Suppressor macrophage treated with lipopolysaccharide for 1 hour (primary cell): ENCODE data around the gene TRIM5.
"Not testable (repeated sequence)": the region's sequence is repeated elsewhere in the genome, so short reads cannot be mapped to it uniquely, and the experiment has no call there.

ENCODE experiments used
- DNase-seq, 3 donors: peaks; one replicate each; pipeline ENCODE4 v3.0.0-alpha.2; 2020 to 2022

The TRIM5 gene

DNA sequence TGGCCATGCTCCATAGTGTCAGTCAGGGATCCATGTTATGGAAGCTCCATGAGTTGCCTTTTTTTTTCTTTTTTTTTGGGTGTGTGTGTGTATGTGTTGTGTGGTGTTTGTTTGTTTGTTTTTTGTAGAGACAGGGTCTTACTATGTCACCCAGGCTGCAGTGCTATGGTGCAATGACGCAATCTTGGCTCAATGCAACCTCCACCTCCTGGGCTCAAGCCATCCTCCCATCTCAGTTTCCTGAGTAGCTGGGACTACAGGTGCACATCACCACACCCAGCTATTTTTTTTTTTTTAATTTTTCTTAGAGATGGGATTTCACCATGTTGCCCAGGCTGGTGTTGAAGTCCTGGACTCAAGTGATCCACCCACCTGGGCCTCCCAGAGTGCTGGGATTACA lies 3.6 kb upstream of the TRIM5 start:
- DNase-seq: no peak

DNA sequence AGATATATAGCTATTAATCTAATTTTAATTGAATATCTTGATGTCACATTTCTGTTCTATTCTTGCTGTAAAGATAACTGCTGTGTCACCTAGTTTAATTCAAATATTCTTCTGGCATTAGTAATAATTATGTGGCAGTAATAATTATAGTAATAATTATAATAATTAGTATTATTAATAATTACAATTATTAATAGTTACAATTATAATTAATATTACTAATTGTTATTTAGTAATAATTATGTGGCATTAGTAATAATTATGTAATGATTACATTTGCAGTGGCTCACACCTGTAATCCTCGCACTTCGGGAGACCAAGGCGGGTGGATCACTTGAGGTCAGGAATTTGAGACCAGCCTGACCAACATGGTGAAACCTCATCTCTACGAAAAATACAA lies 1.6 kb upstream of the TRIM5 start:
- DNase-seq: no peak

DNA sequence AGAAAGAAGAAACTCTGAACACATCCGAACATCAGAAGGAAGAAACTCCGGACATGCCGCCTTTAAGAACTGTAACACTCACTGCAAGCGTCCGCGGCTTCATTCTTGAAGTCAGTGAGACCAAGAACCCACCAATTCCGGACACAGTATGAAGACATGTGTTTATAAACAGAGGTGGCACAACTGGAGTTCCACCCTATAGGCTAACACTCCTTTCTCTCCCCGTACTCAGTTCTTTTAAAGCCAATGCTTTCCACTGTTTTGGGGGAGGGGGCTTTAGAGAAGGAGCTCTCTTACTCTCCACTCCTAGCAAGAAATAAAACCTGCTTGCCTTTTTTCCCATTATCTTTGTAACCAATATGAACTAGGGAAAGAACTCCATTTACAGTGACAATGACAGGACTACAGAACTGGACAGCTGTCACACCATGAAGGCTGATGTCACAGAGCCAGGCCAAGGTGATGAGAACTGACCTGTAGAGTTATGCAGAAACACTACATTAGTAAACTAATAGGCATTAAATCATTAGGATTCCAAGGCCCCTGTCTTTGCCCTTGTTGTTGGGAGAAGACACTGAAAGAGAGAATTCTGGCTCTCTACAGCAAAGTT lies 733 bp downstream of the TRIM5 start:
- peak in 2 of 3 donors; percentile 22 to 44 for DNase-seq

DNA sequence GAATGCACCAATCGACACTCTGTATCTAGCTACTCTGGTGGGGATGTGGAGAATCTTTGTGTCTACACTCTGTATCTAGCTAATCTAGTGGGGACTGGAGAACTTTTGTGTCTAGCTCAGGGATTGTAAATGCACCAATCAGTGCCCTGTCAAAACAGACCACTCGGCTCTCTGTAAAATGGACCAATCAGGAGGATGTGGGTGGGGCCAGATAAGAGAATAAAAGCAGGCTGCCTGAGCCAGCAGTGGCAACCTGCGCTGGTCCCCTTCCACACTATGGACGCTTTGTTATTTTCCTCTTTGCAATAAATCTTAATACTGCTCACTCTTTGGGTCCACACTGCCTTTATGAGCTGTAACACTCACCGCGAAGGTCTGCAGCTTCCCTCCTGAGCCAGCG lies 1.3 kb downstream of the TRIM5 start:
- peak in 2 of 3 donors; percentile 30 to 43 for DNase-seq

DNA sequence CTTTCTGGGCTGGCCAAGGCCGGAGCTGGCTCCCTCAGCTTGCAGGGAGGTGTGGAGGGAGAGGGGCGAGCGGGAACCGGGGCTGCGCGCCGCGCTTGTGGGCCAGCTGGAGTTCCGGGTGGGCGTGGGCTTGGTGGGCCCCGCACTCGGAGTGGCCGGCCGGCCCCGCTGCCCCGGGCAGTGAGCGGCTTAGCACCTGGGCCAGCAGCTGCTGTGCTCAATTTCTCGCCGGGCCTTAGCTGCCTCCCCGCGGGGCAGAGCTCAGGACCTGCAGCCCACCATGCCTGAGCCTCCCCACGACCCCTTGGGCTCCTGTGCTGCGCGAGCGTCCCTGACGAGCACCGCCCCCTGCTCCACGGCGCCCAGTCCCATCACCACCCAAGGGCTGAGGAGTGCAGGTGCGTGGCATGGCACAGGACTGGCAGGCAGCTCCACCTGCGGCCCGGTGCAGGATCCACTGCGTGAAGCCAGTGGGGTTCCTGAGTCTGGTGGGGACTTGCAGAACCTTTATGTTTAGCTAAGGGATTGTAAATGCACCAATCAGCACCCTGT lies 1.9 kb downstream of the TRIM5 start:
- not testable (repeated sequence) for DNase-seq

DNA sequence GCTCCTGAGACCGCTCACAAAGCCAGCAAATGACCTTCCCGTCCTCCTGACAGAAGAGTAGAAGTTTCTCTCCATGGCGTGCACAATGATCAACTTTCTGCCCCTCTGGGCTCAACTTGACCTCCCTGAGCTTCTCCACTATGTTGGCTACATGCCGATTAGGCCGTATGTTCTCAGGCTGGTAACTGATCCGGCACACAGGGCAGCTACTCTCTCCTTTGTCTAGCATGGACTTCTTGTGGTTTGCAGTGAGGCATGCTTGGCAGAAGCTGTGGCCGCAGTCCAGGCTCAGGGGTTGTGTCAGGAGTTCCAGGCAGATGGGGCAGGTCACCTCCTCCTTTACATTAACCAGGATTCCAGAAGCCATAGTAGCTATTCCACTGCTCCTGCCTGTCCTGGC lies 5.1 kb downstream of the TRIM5 start:
- no peak for DNase-seq

DNA sequence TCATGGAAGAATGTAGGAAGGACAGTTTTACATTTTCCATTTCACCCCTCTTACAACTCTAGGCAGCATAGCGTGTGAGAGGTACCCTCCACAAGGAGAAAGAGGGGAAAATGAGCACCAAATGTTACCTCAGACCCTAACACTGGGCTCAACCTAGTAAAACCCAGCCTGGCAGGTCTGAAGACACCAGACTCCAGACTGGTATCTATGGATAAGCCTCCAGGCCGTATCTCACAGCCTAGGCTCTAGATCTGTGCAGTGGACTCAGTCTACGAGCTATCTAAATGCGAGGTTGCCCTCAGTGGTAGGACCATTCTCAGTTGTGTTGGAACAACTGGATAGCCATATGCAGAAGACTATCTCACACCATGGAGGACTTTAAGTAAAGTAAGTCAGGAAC lies 10.5 kb downstream of the TRIM5 start:
- no peak for DNase-seq

DNA sequence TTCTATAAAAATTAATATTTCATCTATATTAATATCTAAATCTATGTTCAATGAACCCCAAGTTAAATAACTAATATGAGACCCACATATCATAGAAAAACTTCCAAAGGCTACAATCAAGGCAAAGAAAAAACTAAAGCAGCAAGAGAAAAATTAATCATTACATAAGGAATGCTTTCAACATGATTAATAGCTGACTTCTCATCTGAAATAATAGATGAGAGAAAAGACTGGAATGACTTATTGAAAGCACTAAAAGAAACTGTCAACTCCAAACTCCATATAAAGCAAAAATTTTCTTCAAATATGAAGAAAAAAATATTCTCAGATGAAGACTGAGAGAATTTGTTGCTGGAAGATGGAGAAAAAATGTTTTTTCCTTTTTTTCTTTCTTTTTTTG lies 13.0 kb downstream of the TRIM5 start:
- no peak for DNase-seq

DNA sequence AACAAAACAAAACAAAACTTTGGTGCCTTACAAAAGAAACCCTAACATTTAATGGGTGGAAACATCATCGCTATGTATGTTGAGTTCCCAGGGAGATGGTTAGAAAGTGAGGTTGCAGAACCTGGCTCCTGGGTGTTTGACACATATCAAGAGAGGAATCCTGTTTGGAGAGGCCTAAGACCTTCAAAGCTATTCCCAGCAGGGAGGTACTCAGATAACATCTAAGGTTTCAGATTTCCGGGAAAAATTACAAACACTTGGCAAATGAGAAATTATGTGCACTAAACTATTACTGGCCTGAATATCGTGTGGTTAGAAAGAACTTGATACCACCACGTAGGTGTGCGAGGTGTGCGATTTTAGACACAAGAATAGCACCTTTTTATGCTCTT lies 18.5 kb downstream of the TRIM5 start:
- no peak for DNase-seq

DNA sequence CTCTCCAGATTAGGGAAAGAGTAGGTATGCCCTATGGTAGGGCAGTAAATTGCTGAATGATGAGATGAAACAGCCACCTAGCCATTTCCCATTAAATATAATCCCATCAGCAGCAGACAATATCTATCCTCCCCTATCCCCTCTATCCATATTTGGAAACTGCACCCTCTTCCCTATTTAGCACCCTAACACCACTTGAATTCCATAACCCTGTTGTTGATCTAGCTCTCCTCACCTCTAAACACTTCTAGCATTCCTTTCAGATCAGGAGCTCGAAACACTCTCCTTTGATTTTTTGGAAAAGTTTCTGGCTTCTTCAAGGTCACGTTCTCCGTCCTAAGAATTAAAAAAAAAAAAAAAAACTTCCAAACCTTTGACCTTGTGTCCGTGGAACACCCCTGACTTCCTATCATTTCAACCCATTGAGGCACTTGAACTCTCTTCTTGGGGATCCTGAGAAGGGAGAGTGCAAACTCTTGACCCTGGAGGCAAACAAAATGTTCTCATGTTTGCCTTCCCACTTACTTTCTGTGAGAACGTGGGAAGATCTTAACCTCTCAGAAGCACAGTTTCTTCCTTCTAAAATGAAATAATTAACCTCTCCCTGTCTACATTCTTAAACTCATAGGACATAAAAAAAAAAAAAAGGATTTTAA lies 19.0 kb downstream of the TRIM5 start:
- no peak for DNase-seq

DNA sequence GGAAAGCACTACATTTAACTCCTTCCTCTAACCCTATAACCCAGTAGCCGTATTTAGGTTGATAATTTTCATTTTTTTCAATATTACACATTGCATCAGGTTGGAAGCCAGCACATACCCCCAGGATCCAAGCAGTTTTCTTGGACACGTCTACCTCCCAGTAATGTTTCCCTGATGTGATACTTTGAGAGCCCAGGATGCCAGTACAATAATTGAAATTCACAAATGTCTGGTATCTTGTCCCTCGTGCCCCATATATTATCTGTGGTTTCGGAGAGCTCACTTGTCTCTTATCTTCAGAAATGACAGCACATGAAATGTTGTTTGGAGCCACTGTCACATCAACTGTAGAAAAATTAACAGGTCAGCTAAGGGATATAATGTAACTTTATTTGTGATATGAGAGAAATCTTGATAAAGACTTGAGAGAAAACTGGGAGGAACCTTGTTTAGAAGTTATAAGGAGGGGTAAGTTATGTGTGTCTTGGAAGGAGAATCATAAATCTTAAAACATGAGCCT lies 19.8 kb downstream of the TRIM5 start:
- DNase-seq: no peak

DNA sequence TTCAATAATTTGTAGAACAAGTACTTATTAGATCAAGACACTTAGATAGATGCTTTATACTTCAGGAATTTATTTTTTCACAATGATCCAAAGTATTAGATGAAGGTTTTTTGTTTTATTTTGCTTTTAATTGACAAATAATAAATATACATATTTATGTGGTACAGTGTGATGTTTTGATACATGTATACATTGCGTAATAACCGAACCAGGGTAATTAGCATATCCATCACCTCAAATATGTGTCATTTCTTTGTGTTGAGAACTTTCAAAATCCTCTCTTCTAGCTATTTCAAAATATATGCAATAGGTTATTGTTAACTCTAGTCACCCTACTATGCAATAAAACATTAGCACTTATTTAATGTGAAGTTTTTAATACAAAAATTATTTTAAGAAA lies 21.4 kb downstream of the TRIM5 start:
- no peak for DNase-seq

DNA sequence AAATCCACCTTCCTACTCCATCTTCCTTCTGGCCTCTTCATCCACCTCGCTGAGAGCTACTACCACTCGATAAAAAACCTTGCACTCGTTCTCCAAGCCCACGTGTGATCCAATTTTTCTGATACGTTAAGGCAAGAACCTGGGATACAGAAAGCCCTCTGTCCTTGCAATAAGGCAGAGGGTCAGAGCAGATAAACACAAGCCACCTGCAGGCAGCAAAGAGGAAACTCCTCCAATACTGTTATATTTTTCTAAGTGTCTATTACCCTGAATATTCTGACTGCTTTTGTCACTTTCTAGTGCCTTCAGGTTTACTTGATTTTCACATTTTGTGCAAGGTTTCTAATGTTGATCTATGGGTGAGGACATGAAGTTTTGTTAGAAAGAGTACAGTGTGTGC lies 26.6 kb downstream of the TRIM5 start:
- DNase-seq: no peak

DNA sequence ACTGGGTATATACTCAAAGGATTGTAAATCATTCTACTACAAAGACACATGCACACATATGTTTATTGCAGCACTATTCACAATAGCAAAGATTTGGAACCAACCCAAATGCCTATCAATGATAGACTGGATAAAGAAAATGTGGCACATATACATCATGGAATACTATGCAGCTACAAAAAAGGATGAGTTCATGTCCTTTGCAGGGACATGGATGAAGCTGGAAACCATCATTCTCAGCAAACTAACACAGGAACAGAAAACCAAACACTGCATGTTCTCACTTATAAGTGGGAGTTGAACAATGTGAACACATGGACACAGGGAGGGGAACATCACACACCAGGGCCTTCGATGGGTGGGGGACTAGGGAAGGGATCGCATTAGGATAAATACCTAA lies 27.9 kb downstream of the TRIM5 start:
- not testable (repeated sequence) for DNase-seq

DNA sequence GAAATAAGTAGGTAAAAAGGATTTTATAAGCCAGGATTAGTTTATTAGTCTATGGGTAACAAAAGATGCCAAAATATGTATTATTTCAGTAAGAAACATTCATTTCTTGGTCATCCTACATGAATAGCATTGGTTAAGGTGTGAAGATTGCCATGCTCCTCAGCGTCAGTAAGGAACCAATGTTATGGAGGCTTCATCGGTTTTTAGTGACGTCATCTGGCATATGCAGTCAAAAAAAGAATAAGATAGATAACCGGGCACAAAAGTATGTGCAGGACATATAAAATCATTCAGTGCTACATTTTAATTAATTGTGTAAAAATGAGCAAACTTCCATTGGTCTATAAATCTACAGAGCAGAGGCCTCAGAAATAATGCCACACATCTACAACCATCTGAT lies 29.4 kb downstream of the TRIM5 start:
- no peak for DNase-seq

DNA sequence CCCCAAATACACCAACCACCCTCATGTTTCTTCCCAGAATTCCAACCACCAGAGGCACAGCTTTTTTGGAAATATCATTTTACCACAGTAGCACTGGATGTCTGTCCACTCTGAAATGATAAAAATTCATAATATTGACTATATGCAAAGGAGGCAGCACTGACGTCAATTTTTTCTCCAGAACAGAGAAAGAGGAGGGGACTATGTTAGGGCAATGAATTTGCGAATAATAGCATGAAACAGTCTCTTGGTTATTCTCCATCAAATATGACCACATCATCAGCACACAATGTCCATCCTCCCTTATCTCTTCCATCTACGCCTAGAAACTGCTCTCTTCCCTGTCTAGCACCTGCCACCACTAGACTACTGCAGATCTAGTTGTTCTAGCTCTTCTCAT lies 38.7 kb downstream of the TRIM5 start:
- no peak for DNase-seq

DNA sequence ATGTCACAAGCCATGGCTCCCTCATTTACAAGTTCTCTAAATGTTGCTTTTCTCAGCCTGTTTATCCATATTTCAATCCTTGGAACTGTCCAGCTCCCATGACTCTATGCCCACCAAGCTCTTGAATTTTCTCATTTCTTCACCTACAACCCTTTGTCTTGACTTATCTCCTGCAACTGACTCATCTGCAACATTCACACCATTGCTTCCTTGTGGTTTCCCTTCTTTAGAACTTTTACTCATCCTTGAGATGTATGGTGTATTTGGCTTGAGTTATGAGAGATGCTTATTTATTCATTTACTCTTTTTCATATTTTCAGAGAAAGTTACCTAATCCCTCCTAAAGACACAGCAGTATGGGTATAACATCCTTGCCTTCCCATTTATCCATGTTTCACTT lies 41.3 kb downstream of the TRIM5 start:
- no peak for DNase-seq

DNA sequence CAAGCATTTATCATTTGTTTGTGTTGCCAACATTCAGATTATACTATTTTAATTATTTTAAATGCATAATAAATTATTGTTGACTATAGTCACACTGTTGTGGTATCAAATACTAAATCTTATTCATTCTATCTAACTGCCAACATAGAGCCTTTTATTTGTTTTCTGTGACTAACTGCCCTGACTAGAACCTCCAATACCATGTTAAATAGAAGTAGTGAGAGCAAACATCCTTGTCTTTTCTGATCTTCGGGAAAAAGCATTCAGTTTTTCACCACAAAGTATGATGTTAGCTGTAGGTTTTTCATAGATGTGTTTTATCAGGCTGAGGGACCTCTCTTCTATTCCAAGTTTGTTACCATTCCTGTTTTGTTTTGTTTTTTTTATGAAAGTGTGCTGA lies 44.9 kb downstream of the TRIM5 start:
- no peak for DNase-seq

DNA sequence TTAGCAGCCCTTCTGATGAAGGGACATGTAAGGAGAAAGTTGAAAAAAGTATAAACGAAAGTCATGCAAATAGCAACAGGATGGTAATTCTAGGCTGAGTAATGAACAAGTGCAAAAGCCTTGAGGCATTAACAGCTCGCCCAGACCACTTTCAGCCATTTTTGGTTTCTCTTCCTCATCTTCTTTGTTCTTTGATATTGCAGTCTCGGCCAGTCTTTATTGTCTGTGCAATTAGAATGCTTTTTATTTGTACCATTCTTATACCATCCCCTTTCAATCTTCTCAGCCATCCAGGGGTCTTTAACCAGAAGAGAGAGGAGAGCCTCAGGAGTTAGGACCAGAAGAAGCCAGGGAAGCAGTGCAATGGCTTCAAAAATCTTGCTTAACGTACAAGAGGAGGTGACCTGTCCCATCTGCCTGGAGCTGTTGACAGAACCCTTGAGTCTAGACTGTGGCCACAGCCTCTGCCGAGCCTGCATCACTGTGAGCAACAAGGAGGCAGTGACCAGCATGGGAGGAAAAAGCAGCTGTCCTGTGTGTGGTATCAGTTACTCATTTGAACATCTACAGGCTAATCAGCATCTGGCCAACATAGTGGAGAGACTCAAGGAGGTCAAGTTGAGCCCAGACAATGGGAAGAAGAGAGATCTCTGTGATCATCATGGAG lies 52.8 kb downstream of the TRIM5 start:
- peak; percentile 51 to 74 (median 60) for DNase-seq

DNA sequence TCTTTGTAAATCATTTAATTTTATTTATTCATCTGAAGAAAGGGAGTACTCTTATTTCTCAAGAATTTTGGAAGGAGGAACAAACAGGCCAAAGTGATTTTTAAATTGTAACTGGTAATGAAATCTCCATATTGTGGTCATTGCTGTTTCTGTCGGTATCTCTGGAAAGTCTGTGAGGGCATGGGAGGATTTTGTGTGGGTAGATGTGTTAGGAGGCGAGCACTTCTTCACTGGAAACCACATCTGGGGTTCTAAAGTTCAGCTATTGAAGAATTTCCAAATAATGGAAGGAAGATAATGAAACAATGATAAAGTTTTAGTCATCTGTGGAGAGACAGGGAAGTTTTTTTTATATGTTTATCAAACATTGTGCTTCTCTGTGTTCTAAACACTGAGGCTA lies 53.5 kb downstream of the TRIM5 start:
- DNase-seq: peak; percentile 70 to 85 (median 80)

DNA sequence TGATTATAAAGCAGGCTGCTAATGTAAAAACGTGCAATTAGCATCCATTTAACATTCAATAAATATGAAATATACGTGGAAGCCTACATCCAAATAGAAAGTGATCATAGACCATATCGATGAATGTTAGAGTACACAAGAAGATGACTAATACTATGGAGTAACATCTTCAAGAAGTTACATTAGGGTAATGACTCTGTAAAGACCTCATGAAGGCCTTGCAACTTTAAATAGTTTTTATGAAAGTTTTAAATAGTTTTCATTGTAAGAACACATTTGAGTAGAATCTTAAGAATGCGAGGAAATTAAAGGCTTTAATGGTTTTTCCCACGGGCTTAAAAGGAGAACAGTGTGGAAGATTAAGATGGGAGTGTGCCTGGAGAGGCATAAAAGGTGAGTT lies 58.7 kb downstream of the TRIM5 start:
- peak; percentile 24 to 77 (median 74) for DNase-seq

DNA sequence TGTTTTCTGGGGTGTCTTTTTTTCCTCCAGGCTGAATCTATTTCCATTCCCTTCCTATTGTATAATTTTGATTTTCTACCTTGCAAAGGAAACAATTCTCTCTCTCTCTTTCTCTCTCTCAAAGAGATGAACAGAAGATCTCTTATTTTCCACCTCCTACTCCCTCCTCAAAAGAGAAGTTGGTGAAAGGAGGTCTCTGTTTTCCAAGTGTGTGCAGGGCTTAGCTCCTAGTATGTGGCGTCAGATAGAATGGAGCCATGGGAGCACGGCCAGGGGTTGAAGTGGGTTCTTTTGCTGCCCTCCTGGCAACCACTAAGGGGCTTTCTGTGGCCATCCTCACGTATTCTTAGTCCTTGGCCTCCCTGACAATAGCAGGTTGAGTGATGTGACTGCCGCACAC lies 59.6 kb downstream of the TRIM5 start:
- DNase-seq: peak in 2 of 3 donors; percentile 8 to 20

DNA sequence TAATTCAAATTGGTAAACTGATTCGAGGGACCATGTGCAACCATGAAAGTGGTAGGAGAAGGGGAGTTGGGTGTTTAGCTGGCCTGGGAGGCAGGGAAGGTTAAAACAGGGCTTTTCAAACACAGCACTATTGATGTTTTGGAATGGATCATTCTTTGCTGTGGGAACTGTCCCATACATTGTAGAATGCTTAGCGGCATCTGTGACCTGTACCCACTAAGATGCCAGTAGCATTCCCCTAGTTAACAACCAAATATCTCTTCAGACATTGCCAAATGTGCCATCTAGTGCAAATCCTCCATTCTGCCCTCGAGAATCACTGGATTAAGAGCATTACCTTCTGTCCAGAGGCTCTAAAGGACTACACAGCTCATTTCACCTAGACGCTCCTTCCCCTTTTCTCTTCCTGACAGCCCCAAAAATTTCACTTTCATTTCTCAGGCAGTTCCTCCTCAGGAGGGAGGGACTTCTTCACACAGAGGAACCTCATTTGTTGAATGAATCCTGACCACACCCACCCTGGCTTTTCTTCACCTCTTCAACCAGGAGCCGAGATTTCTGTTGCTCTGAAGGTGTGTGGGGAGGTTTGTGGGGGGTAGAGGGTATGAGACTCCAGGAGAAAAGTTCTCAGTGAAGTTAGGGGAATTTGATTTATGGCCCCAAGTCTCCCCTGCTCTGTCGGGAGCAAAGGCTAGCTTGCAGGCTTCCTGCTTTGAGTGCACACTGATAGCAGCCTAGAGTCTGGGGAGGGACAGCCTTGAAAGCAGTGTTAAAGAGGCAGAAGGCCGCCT lies 60.2 kb downstream of the TRIM5 start, which contains the start of gene TRIM34:
TRIM34 (plus strand) TSS at position 513 of the 791 bp plus-strand sequence. CDS start 7,331 bp downstream, outside the sequence.
- peak; percentile 88 to 95 (median 94) for DNase-seq
